Ectodermal cell (in vitro differentiated cells): Measurements from ENCODE around the gene ITGB1BP1.

ENCODE experiments used
- H3K27ac ChIP-seq: 2 replicates; pipeline ENCODE4 v1.7.0; 2013; ENCODE audit warnings: mild to moderate bottlenecking, low read depth, low read length; ENCODE audit not compliant: insufficient read depth, poor library complexity, severe bottlenecking
- H3K27me3 ChIP-seq: 2 replicates; pipeline ENCODE4 v1.7.0; 2013; ENCODE audit warnings: mild to moderate bottlenecking, low read length; ENCODE audit not compliant: insufficient read depth, control insufficient read depth, poor library complexity, severe bottlenecking
- H3K36me3 ChIP-seq: one replicate; pipeline ENCODE4 v1.7.0; 2013; ENCODE audit warnings: low read length; ENCODE audit not compliant: control insufficient read depth, insufficient read depth
- H3K4me1 ChIP-seq: one replicate; pipeline ENCODE4 v1.7.0; 2013; ENCODE audit warnings: low read length; ENCODE audit not compliant: control insufficient read depth, insufficient read depth
- H3K4me3 ChIP-seq: 2 replicates; pipeline ENCODE4 v1.7.0; 2013; ENCODE audit warnings: low read depth, low read length, control low read depth; ENCODE audit not compliant: insufficient read depth
- H3K9me3 ChIP-seq: 2 replicates; pipeline ENCODE4 v1.7.0; 2013; ENCODE audit warnings: mild to moderate bottlenecking, low read length, moderate library complexity; ENCODE audit not compliant: control insufficient read depth
- WGBS, 2 experiments: methylation state at CpG; one replicate each; pipeline ENCODE4 v1.1.7; 2013; ENCODE audit warnings: missing lambda C conversion rate in 2 of 2; 5-methylcytosine and 5-hydroxymethylcytosine counted together

Gene ITGB1BP1

DNA sequence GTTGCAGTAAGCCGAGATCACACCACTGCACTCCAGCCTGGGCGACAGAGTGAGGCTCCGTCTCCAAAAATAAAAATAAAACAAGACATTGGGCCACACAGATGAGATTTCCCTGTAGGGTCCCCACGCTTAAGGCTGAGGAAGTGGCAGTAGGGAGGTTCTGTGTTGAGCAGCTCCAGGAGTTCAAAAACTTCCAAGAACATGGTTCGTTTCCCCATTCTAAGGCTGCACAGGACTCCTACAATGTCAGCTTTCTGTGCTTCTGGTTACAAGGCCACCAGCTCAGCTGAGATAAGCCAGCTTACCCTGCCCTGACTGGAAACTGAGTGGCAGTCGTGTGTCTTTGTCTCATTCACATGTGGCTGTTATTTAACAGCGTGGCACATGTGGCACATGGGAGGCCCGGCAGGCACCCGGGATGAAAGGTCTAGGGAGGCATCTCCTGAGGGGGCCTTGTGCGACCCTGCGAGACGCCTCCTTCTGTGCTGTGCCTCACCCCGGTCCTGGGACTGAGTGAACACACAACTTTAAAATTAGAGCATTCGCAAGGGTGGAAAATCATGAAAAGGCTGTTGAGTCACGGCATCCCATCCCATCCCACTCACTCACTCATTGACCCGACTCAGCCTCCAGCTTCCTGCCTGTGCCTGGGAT is 7.7 kb downstream of the ITGB1BP1 start:
- WGBS, 2 experiments, result 94 to 95% methylated on average over 16 of the region's 16 CpGs
- Histone ChIP-seq H3K4me1 (no peaks in the 10 kb centered on the region), H3K9me3 (no peaks in the 10 kb centered on the region), H3K36me3 (no peaks in the 10 kb centered on the region), H3K4me3 (no peak overlapping the region), H3K27me3 (no peaks in the 10 kb centered on the region), H3K27ac (no peak overlapping the region)

DNA sequence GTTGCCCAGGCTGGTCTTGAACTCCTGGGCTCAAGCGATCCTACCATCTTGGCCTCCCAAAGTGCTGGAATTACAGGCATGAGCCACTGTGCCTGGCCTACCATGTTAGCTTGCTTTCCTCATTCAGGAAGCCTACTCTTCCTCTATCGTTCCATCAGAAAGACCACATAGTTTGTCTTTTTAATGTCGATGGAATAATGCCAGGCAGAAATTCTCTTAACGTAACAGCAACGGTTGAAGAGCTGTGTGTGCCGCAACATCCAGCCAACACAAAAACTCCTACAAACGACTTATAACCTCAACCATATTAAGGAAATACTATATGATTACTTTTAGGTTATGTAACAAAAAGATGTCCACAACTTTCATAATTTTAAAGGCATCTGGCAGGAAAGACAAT is 10.5 kb downstream of the ITGB1BP1 start:
- Histone ChIP-seq H3K9me3 (no peaks in the 10 kb centered on the region), H3K27ac (no peak overlapping the region), H3K36me3 (no peaks in the 10 kb centered on the region), H3K4me3 (no peak overlapping the region), H3K27me3 (no peaks in the 10 kb centered on the region), H3K4me1 (no peaks in the 10 kb centered on the region)
- WGBS, 2 experiments, result 94 to 95% methylated on average over 5 to 6 of the region's 7 CpGs

DNA sequence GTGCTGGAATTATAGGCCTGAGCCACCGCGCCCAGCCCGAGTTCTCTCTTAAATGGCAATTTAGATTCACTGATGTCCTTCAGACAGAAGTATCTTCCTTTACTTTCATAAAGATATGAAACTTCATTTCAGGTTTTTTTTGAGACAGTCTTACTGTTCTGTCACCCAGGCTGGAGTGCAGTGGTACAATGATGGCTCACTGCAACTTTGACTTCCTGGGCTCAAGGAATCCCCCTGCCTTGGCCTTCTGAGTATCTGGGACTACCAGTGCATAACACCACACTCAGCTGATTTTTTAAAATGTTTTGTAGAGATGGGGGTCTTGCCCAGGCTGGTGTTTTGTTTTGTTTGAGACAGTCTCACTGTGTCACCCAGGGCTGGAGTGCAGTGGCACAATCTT is 13.2 kb downstream of the ITGB1BP1 start:
- Histone ChIP-seq H3K9me3 (no peaks in the 10 kb centered on the region), H3K36me3 (no peaks in the 10 kb centered on the region), H3K4me1 (no peaks in the 10 kb centered on the region), H3K27me3 (no peaks in the 10 kb centered on the region), H3K27ac (no peak overlapping the region), H3K4me3 (no peak overlapping the region)
- 92 to 99% methylated on average over 3 of the region's 3 CpGs for WGBS, 2 experiments

DNA sequence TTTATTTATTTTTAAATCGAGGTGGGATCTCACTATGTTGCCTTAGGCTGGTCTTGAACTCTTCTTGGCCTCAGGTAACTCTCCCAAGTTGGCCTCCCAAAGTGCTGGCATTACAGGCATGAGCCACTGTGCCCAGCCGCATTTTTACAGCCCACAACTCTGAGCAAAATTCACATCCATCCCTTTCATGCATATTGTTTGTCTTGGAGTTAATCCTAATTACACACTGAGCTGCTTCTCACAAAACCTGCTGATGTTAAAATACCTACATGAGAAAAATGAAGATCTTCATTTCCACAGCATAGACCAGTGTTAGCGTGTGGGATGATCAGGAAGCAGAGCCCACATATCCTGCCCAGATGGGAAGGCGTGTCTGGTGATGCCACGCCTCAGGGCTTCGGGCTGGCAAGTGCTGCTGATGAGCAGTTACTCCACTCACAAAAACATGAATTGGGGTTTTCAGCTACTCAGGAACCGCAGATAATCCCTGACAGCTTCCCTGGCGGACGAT is 14.6 kb downstream of the ITGB1BP1 start:
- no peaks in the 10 kb centered on the region for H3K9me3 ChIP-seq
- H3K27me3 ChIP-seq, result no peaks in the 10 kb centered on the region
- H3K4me1 ChIP-seq, result no peaks in the 10 kb centered on the region
- peaks cover under 1% of the 10 kb centered on the region for H3K36me3 ChIP-seq
- no peak overlapping the region for H3K27ac ChIP-seq
- WGBS, 2 experiments, result 94 to 95% methylated on average over 9 of the region's 9 CpGs
- H3K4me3 ChIP-seq, result no peak overlapping the region

DNA sequence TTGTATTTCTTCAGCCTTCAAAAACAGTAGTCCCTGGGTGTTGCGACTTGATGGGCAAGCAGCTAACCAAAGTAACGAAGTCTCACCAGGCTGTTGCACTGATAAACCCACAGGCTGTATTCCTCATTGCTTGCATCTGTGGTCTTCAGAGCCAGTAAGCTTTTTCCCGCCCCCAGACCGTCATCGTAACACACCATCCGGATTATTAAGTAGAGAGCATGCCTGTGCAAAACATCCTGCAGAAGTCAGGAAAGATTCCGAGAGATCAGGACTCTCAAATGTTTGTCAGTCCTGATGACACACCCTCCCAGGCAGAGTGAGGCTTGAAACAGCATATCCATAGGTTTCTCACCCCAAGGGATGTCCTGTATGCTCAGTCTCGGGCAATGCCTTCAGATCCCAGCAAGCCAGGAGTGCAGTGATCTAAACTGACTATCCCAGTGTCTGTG is 15.9 kb downstream of the ITGB1BP1 start:
- H3K27me3 ChIP-seq, result no peaks in the 10 kb centered on the region
- H3K27ac ChIP-seq, result no peak overlapping the region
- H3K9me3 ChIP-seq, result no peaks in the 10 kb centered on the region
- H3K4me1 ChIP-seq, result no peaks in the 10 kb centered on the region
- 94 to 95% methylated on average over 8 of the region's 8 CpGs for WGBS, 2 experiments
- peaks cover 4% of the 10 kb centered on the region for H3K36me3 ChIP-seq
- H3K4me3 ChIP-seq, result no peak overlapping the region

DNA sequence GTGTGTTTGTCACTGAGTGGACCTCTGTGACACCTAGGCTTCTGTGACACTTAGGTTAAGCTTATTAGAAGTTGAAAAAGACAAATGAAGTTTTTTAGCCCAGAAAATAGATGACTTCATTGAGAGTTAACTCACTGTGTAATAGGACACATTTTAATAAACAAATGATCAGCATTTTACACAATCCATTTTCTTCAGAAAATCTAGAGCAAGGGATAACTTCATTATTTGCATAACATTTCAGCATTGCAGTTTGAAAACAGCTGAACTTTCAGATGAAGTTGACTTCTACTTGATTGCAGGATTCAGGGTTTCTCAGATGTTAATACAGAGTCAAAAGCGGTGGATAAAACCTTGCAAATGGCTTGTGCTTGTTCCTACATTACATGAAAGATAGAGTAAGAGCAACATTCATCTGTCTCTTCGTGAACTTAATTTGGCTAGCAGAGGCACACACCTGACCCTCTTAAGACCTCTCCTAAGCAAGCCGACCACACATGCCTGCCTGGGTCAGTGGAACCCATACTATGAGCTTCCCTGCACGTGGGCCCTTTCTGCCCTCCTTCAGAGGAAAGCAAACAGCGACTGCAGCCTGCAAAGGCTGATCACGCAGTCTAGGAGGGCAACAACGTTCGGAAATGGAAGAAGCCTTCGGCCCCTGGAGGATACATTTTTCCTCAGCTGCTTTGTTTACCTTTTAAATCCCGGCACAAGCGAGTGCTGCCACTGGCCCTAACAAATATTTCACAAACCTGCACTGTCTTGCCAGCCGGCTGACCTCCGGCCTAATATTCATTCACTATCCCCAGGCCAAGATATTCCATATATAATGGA is 16.6 kb downstream of the ITGB1BP1 start:
- no peaks in the 10 kb centered on the region for H3K9me3 ChIP-seq
- 84 to 86% methylated on average over 13 of the region's 13 CpGs for WGBS, 2 experiments
- H3K27ac ChIP-seq, result no peak overlapping the region
- H3K4me3 ChIP-seq, result no peak overlapping the region
- no peaks in the 10 kb centered on the region for H3K4me1 ChIP-seq
- H3K27me3 ChIP-seq, result no peaks in the 10 kb centered on the region
- peaks cover 4% of the 10 kb centered on the region for H3K36me3 ChIP-seq

DNA sequence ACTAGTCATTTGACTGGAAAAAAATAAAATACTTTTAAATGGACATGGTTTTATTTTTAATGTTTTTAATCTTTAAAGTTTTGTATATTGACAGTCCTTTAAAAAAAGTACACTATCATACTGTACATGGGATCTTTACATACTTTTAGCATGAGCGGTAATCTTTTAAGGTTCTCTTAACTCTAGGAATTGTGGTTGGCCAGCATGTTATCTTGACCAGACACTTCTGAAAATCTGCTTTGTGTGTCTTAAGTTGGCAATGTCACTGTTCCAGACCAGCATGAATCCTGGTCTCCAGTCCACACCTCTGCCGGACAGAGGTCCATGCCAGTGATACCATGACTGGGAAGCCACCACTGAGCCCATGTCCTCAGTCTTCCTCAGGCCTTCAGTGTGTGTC is 17.7 kb downstream of the ITGB1BP1 start:
- no peaks in the 10 kb centered on the region for H3K4me1 ChIP-seq
- no peak overlapping the region for H3K4me3 ChIP-seq
- no peaks in the 10 kb centered on the region for H3K9me3 ChIP-seq
- peaks cover 4% of the 10 kb centered on the region for H3K36me3 ChIP-seq
- WGBS, 2 experiments, result 97% methylated on average over 2 of the region's 2 CpGs
- no peak overlapping the region for H3K27ac ChIP-seq
- H3K27me3 ChIP-seq, result no peaks in the 10 kb centered on the region

DNA sequence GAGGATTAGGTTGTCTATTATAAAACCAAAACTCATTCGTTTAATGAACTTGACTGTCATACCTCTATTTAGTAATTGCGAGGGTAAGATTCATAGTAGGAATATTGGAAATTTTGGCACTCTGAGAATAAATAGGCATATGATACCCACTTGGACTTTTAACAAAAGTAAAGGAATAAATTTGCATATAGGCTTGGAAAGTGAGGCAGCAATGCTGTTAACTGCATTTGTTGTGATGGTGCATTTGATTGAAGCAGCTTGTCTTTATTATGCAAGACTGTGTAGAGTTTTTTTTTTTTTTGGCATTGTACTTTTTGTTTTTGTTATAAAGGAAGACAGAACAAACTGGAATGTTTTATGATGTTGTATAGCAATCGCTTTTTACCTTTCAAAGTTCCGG is 18.9 kb downstream of the ITGB1BP1 start:
- no peak overlapping the region for H3K27ac ChIP-seq
- 93 to 100% methylated on average over 2 to 4 of the region's 4 CpGs for WGBS, 2 experiments
- H3K4me1 ChIP-seq, result no peaks in the 10 kb centered on the region
- no peak overlapping the region for H3K4me3 ChIP-seq
- H3K9me3 ChIP-seq, result no peaks in the 10 kb centered on the region
- no peaks in the 10 kb centered on the region for H3K27me3 ChIP-seq
- peaks cover 4% of the 10 kb centered on the region for H3K36me3 ChIP-seq

DNA sequence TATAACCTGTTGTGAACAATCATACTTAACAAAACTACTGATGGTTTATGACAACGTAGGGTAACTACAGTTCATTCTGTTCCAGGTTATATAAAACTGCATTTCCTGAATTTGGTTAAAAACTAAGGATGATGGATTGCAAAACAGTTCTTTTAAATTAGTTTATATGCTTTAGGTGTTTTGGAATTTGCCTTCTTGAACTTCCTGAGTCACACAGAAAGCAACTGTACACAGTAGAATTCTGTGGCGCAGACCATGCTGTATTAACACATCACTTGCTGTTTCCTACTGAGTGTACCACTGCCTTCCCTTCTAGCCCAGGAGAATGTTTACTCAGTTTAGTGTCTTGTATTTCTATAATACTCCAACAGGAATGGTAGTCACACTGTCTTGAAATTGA is 19.4 kb downstream of the ITGB1BP1 start:
- H3K27me3 ChIP-seq, result no peaks in the 10 kb centered on the region
- no peaks in the 10 kb centered on the region for H3K9me3 ChIP-seq
- no peak overlapping the region for H3K27ac ChIP-seq
- H3K36me3 ChIP-seq, result peaks cover 4% of the 10 kb centered on the region
- WGBS, 2 experiments, result 93 to 96% methylated on average over 2 of the region's 2 CpGs
- no peaks in the 10 kb centered on the region for H3K4me1 ChIP-seq
- H3K4me3 ChIP-seq, result no peak overlapping the region

DNA sequence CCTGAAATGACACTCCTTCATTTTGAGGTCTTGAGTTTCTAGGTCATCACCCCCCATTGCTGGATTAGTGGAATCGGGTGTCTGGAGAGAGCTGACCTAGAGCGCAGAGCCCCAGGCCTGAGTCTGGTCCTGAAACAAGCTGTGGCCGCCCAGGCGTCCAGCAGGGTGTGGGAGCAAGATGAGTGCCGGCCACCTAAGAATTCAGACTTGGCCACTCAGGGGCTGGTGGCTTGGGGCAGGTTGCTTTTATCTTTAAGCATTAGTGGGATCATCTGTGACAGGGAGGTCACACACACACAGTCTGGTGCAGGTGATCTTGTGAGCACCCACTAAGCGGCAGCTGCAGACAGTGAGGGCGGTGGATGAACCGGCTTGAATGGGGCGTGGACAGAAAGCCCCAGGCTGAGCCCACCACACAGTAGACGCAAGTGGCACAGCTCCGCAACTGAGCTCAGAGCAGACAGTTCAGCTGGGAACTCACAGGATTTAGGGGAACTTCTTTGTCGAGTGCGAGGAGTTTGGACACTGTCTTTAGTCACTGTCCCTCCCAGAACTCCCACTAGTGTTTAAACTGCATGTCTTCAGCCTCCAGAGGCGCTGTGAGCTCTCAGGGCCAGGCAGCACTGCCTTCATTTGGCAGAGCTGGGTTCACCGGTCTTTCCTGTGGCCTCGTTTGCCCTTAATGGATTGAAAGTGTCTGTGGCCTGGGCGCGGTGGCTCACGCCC is 21.5 kb downstream of the ITGB1BP1 start:
- Histone ChIP-seq H3K4me3 (no peak overlapping the region), H3K27ac (no peak overlapping the region), H3K4me1 (no peaks in the 10 kb centered on the region), H3K9me3 (no peaks in the 10 kb centered on the region), H3K36me3 (peaks cover 4% of the 10 kb centered on the region), H3K27me3 (no peaks in the 10 kb centered on the region)
- WGBS, 2 experiments, result 93 to 94% methylated on average over 19 of the region's 19 CpGs
